GM18858 (cell line): ENCODE measurements around the gene PSMD12.
A peak's percentile ranks its signal among the peaks of the same experiment; 100 is the strongest.
"Not testable (repeated sequence)": the region's sequence is repeated elsewhere in the genome, so short reads cannot be mapped to it uniquely, and the experiment has no call there.

Experiments used
- ATAC-seq: cut with Tn5 transposase; IDR thresholded peaks from one replicate; pipeline ENCODE4 v1.9.1; 2021; ENCODE audit not compliant: unreplicated experiment

Gene PSMD12

GRCh38 chr17:67366193-67367157 lies at the start of gene PSMD12:
Gene PSMD12, minus strand, starts transcription at chr17:67366577. Its CDS starts 58 bp downstream, at chr17:67366519.
- peak; percentile 67 for ATAC-seq

GRCh38 chr17:67415291-67415690 lies 48.9 kb upstream of the PSMD12 start:
- no peak for ATAC-seq

- no peak for ATAC-seq
These were observed 48.2 kb upstream of the PSMD12 start for GRCh38 chr17:67414559-67414958.

- ATAC-seq, result no peak
These were observed 47.8 kb upstream of the PSMD12 start for GRCh38 chr17:67414130-67414529.

GRCh38 chr17:67413388-67413787 lies 47.0 kb upstream of the PSMD12 start:
- no peak for ATAC-seq

- ATAC-seq, result no peak
These were observed 46.6 kb upstream of the PSMD12 start for GRCh38 chr17:67412941-67413340.

GRCh38 chr17:67412032-67412431 lies 45.7 kb upstream of the PSMD12 start:
- ATAC-seq, result no peak

- ATAC-seq, result no peak
These were observed 45.0 kb upstream of the PSMD12 start for GRCh38 chr17:67411397-67411796.

- not testable (repeated sequence) for ATAC-seq
These were observed 42.1 kb upstream of the PSMD12 start for GRCh38 chr17:67408455-67408830.

- no peak for ATAC-seq
These were observed 37.1 kb upstream of the PSMD12 start for GRCh38 chr17:67403483-67403882.

GRCh38 chr17:67403065-67403464 lies 36.7 kb upstream of the PSMD12 start:
- ATAC-seq, result no peak

GRCh38 chr17:67401598-67402504 lies 35.5 kb upstream of the PSMD12 start:
- ATAC-seq, result no peak

- no peak for ATAC-seq
These were observed 34.7 kb upstream of the PSMD12 start for GRCh38 chr17:67401106-67401505.

GRCh38 chr17:67400193-67400592 lies 33.8 kb upstream of the PSMD12 start:
- ATAC-seq, result no peak

GRCh38 chr17:67399676-67400075 lies 33.3 kb upstream of the PSMD12 start:
- ATAC-seq, result no peak

GRCh38 chr17:67393809-67394397 lies 27.5 kb upstream of the PSMD12 start:
- ATAC-seq, result no peak

GRCh38 chr17:67392111-67392510 lies 25.7 kb upstream of the PSMD12 start:
- no peak for ATAC-seq

- ATAC-seq, result peak; percentile 88
These were observed 24.4 kb upstream of the PSMD12 start for GRCh38 chr17:67390646-67391361.

GRCh38 chr17:67390006-67390645 lies 23.7 kb upstream of the PSMD12 start:
- ATAC-seq, result no peak

GRCh38 chr17:67388986-67389385 lies 22.6 kb upstream of the PSMD12 start:
- ATAC-seq, result no peak
